ENCODE measurements around the gene SMYD3. TPM values are rescaled to one million over a fixed set of nuclear protein-coding genes. Genes with fewer than 3 reads are reported as not detected.

The SMYD3 gene
- total RNA-seq, 1 donor from 2014 or later = 35.4 TPM

- TF ChIP-seq CTCF (IDR thresholded peaks at IDR 0.05; ENCODE audit: partially characterized antibody, unreplicated experiment) = no peak
- Mint-ChIP-seq H3K27ac (ENCODE audit: unreplicated experiment) (no peak overlapping the region), H3K4me3 (ENCODE audit: unreplicated experiment) (no peak overlapping the region), H3K27me3 (ENCODE audit: unreplicated experiment) (no peaks in the 10 kb centered on the region), H3K9me3 (ENCODE audit: unreplicated experiment) (peaks cover 4% of the 10 kb centered on the region), H3K4me1 (ENCODE audit: low read depth, unreplicated experiment) (peaks cover 13% of the 10 kb centered on the region), H3K36me3 (ENCODE audit: unreplicated experiment) (no peaks in the 10 kb centered on the region)
- no peak for DNase-seq
These were observed 701.5 kb downstream of the SMYD3 start for GRCh38 chr1:245805532-245805931.

- H3K27ac Mint-ChIP-seq (ENCODE audit: unreplicated experiment) = no peak overlapping the region
- DNase-seq = no peak
- no peak for TF ChIP-seq CTCF (IDR thresholded peaks at IDR 0.05; ENCODE audit: partially characterized antibody, unreplicated experiment)
- H3K4me3 Mint-ChIP-seq (ENCODE audit: unreplicated experiment) = no peak overlapping the region
- H3K36me3 Mint-ChIP-seq (ENCODE audit: unreplicated experiment) = no peaks in the 10 kb centered on the region
- no peaks in the 10 kb centered on the region for H3K27me3 Mint-ChIP-seq (ENCODE audit: unreplicated experiment)
- peaks cover 4% of the 10 kb centered on the region for H3K9me3 Mint-ChIP-seq (ENCODE audit: unreplicated experiment)
- peaks cover 10% of the 10 kb centered on the region for H3K4me1 Mint-ChIP-seq (ENCODE audit: low read depth, unreplicated experiment)
These were observed 702.4 kb downstream of the SMYD3 start for GRCh38 chr1:245804696-245805095.

- Mint-ChIP-seq H3K27ac (ENCODE audit: unreplicated experiment) (no peak overlapping the region), H3K4me3 (ENCODE audit: unreplicated experiment) (no peak overlapping the region), H3K4me1 (ENCODE audit: low read depth, unreplicated experiment) (peaks cover 7% of the 10 kb centered on the region), H3K36me3 (ENCODE audit: unreplicated experiment) (no peaks in the 10 kb centered on the region), H3K27me3 (ENCODE audit: unreplicated experiment) (peaks cover 1% of the 10 kb centered on the region), H3K9me3 (ENCODE audit: unreplicated experiment) (peaks cover 4% of the 10 kb centered on the region)
- no peak for DNase-seq
- TF ChIP-seq CTCF (IDR thresholded peaks at IDR 0.05; ENCODE audit: partially characterized antibody, unreplicated experiment) = no peak
These were observed 703.4 kb downstream of the SMYD3 start for GRCh38 chr1:245803666-245804037.

GRCh38 chr1:245802941-245803665 is 704.0 kb downstream of the SMYD3 start:
- no peak for TF ChIP-seq CTCF (IDR thresholded peaks at IDR 0.05; ENCODE audit: partially characterized antibody, unreplicated experiment)
- Mint-ChIP-seq H3K36me3 (ENCODE audit: unreplicated experiment) (no peaks in the 10 kb centered on the region), H3K27ac (ENCODE audit: unreplicated experiment) (no peak overlapping the region), H3K9me3 (ENCODE audit: unreplicated experiment) (peaks cover 4% of the 10 kb centered on the region), H3K4me1 (ENCODE audit: low read depth, unreplicated experiment) (peaks cover 7% of the 10 kb centered on the region), H3K4me3 (ENCODE audit: unreplicated experiment) (no peak overlapping the region), H3K27me3 (ENCODE audit: unreplicated experiment) (peaks cover 1% of the 10 kb centered on the region)
- no peak for DNase-seq

- no peaks in the 10 kb centered on the region for H3K9me3 Mint-ChIP-seq (ENCODE audit: unreplicated experiment)
- no peaks in the 10 kb centered on the region for H3K36me3 Mint-ChIP-seq (ENCODE audit: unreplicated experiment)
- no peak overlapping the region for H3K4me3 Mint-ChIP-seq (ENCODE audit: unreplicated experiment)
- DNase-seq = no peak
- peaks cover 1% of the 10 kb centered on the region for H3K27me3 Mint-ChIP-seq (ENCODE audit: unreplicated experiment)
- H3K4me1 Mint-ChIP-seq (ENCODE audit: low read depth, unreplicated experiment) = peaks cover 2% of the 10 kb centered on the region
- no peak overlapping the region for H3K27ac Mint-ChIP-seq (ENCODE audit: unreplicated experiment)
- no peak for TF ChIP-seq CTCF (IDR thresholded peaks at IDR 0.05; ENCODE audit: partially characterized antibody, unreplicated experiment)
These were observed 706.0 kb downstream of the SMYD3 start for GRCh38 chr1:245800901-245801605.
